PC-3 (cell line): ENCODE results near the gene CNTNAP5. TPM values are rescaled to one million over a fixed set of nuclear protein-coding genes. Genes with fewer than 3 reads are reported as not detected.

ENCODE experiments used
- ATAC-seq: fragments of 200-7000 bp; cut with Tn5 transposase; 2 replicates; pipeline ENCODE4 v1.9.1; 2020; ENCODE audit warnings: mild to moderate bottlenecking, moderate library complexity
- BruUV-seq: library from RNA; stranded (reverse); fragments of 400-500 nt; replicated peaks from 2 replicates; lab custom pipeline; 2021; lab: Mats Ljungman, UMichigan
- CTCF ChIA-PET: fragments of 300-600 bp; sonication (Branson Sonifier 250); formaldehyde crosslinking; loops from one replicate; lab custom pipeline; 2022; ENCODE audit warnings: antibody characterized with exemption; lab: Charles Lee
- POLR2A ChIA-PET: fragments of 300-600 bp; sonication (Branson Sonifier 250); formaldehyde crosslinking; loops from one replicate; lab custom pipeline; 2022; ENCODE audit warnings: antibody characterized with exemption; ENCODE audit not compliant: unreplicated experiment; lab: Charles Lee
- DNase-seq: peaks from one replicate; pipeline ENCODE4 v3.0.0-alpha.2; 2015
- H2AFZ ChIP-seq: fragments of 300-600 bp; sonication (generic); 2 replicates; pipeline ENCODE4 v1.6.0; 2016; ENCODE audit warnings: antibody characterized with exemption, low read length
- H3F3A ChIP-seq: fragments of 300-600 bp; sonication (generic); one replicate; pipeline ENCODE4 v1.6.0; 2017; ENCODE audit warnings: antibody characterized with exemption, low read length, control low read depth, mild to moderate bottlenecking; ENCODE audit not compliant: unreplicated experiment
- H3K27ac ChIP-seq: fragments of 300-600 bp; sonication (generic); 2 replicates; pipeline ENCODE4 v1.5.1; 2016; ENCODE audit warnings: mild to moderate bottlenecking, low read length
- H3K27me3 ChIP-seq: fragments of 300-600 bp; sonication (generic); 2 replicates; pipeline ENCODE4 v1.6.1; 2016; ENCODE audit warnings: low read length, mixed read lengths
- H3K36me3 ChIP-seq: fragments of 300-600 bp; sonication (generic); 2 replicates; pipeline ENCODE4 v1.6.1; 2016; ENCODE audit warnings: low read depth, mixed run types, low read length, mixed read lengths
- H3K4me1 ChIP-seq: fragments of 300-600 bp; sonication (generic); 2 replicates; pipeline ENCODE4 v1.5.1; 2016; ENCODE audit warnings: low read length; ENCODE audit not compliant: insufficient read depth
- H3K4me2 ChIP-seq: fragments of 300-600 bp; sonication (generic); 2 replicates; pipeline ENCODE4 v1.6.0; 2016; ENCODE audit warnings: low read length
- H3K4me3 ChIP-seq: fragments of 300-600 bp; sonication (generic); 2 replicates; pipeline ENCODE4 v1.5.1; 2016; ENCODE audit warnings: mild to moderate bottlenecking, low read length, mixed read lengths
- H3K79me2 ChIP-seq: fragments of 300-600 bp; sonication (generic); 2 replicates; pipeline ENCODE4 v1.6.1; 2017; ENCODE audit warnings: low read length, mixed read lengths
- H3K9ac ChIP-seq: fragments of 300-600 bp; sonication (generic); 2 replicates; pipeline ENCODE4 v1.6.0; 2016; ENCODE audit warnings: mild to moderate bottlenecking, low read length
- H3K9me2 ChIP-seq: fragments of 300-600 bp; sonication (generic); replicated peaks from 2 replicates; pipeline ENCODE4 v1.6.1; 2016; ENCODE audit warnings: mixed run types, low read length, mixed read lengths
- H3K9me3 ChIP-seq: fragments of 300-600 bp; sonication (generic); 2 replicates; pipeline ENCODE4 v1.6.1; 2016; ENCODE audit warnings: low read length, mixed read lengths
- H4K20me1 ChIP-seq: fragments of 300-600 bp; sonication (generic); 2 replicates; pipeline ENCODE4 v1.6.1; 2016; ENCODE audit warnings: low read length, mixed read lengths
- EZH2 ChIP-seq: fragments of 300-600 bp; sonication (generic); IDR thresholded peaks from one replicate; pipeline ENCODE4 v1.6.1; 2017; ENCODE audit warnings: antibody characterized with exemption, mild to moderate bottlenecking, low read length; ENCODE audit not compliant: unreplicated experiment
- EZH2phosphoT487 ChIP-seq: fragments of 300-600 bp; sonication (generic); IDR thresholded peaks from 2 replicates; pipeline ENCODE4 v1.6.1; 2018; ENCODE audit warnings: mild to moderate bottlenecking, antibody characterized with exemption, low read length, borderline replicate concordance
- intact Hi-C: fragments of 100-400 bp; cut with micrococcal nuclease; formaldehyde crosslinking; loops from 2 replicates; pipeline ENCODE4 v1.9.0; 2023
- total RNA-seq: library from RNA; depleted of rRNA; stranded (reverse); fragments of >200 nt; gene quantifications from 2 replicates; pipeline ENCODE4 v1.2.3, GENCODE V29; 2014
- TF ChIP-seq, protein P1 (sequence below): fragments of 300-600 bp; sonication (generic); conservative IDR thresholded peaks from 2 replicates; pipeline ENCODE4 v1.5.1; 2017; ENCODE audit warnings: antibody characterized with exemption, low read depth, mild to moderate bottlenecking, low read length

Gene CNTNAP5
- total RNA-seq, 1 experiment from 2014 or later = not detected

GRCh38 chr2:124814968-124815745 is 790.1 kb downstream of the CNTNAP5 start:
- H2AFZ ChIP-seq = no peak overlapping the region
- intact Hi-C loops = no loop called here
- H3K27me3 ChIP-seq = peaks cover 4% of the 10 kb centered on the region; the same call in 1 of the 2 replicates
- H3K9me2 ChIP-seq = no peaks in the 10 kb centered on the region
- no peaks in the 10 kb centered on the region for H3K4me1 ChIP-seq
- no peaks in the 10 kb centered on the region for H3K79me2 ChIP-seq
- DNase-seq (no peak), ATAC-seq (no peak)
- BruUV-seq = no TSS peak
- H3K4me2 ChIP-seq = no peak overlapping the region
- CTCF ChIA-PET = no interaction called here
- H4K20me1 ChIP-seq = no peaks in the 10 kb centered on the region
- TF ChIP-seq EZH2 (no peak), EZH2phosphoT487 (no peak)
- TF ChIP-seq, protein P1, sequence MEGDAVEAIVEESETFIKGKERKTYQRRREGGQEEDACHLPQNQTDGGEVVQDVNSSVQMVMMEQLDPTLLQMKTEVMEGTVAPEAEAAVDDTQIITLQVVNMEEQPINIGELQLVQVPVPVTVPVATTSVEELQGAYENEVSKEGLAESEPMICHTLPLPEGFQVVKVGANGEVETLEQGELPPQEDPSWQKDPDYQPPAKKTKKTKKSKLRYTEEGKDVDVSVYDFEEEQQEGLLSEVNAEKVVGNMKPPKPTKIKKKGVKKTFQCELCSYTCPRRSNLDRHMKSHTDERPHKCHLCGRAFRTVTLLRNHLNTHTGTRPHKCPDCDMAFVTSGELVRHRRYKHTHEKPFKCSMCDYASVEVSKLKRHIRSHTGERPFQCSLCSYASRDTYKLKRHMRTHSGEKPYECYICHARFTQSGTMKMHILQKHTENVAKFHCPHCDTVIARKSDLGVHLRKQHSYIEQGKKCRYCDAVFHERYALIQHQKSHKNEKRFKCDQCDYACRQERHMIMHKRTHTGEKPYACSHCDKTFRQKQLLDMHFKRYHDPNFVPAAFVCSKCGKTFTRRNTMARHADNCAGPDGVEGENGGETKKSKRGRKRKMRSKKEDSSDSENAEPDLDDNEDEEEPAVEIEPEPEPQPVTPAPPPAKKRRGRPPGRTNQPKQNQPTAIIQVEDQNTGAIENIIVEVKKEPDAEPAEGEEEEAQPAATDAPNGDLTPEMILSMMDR = no peak
- no peak overlapping the region for H3K4me3 ChIP-seq
- H3K9ac ChIP-seq = no peak overlapping the region
- H3F3A ChIP-seq = no peaks in the 10 kb centered on the region
- POLR2A ChIA-PET = no interaction called here
- H3K27ac ChIP-seq = no peak overlapping the region
- no peaks in the 10 kb centered on the region for H3K9me3 ChIP-seq
- H3K36me3 ChIP-seq = no peaks in the 10 kb centered on the region

DNA sequence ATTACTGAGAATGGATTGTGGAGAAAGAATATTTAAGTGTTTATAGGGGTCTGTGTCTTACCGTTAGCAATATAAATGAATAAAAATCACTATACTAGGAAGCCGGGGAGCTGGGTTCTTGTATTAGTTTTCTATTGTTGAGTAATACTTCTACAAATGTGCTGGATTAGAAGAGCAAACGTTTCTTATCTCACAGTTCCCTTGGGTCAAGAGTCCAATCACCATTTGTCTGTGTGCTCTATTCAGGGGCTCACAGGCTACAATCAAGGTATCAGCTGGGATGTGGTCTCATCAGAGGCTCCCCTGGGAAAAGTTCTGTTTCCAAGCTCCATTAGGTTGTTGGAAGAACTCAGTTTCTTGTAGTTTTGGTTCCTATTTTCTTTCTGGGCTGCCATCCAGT is 790.9 kb downstream of the CNTNAP5 start:
- Histone ChIP-seq H3K36me3 (no peaks in the 10 kb centered on the region), H3K9me2 (no peaks in the 10 kb centered on the region), H3K27ac (no peak overlapping the region), H3K4me2 (no peak overlapping the region), H3K79me2 (no peaks in the 10 kb centered on the region), H3K4me1 (no peaks in the 10 kb centered on the region), H4K20me1 (no peaks in the 10 kb centered on the region), H2AFZ (no peak overlapping the region), H3K4me3 (no peak overlapping the region), H3K9ac (no peak overlapping the region), H3K27me3 (peaks cover 4% of the 10 kb centered on the region; the same call in 1 of the 2 replicates), H3K9me3 (no peaks in the 10 kb centered on the region), H3F3A (no peaks in the 10 kb centered on the region)
- ATAC-seq (no peak), DNase-seq (no peak)
- TF ChIP-seq, protein P1 = no peak
- TF ChIP-seq EZH2 (no peak), EZH2phosphoT487 (no peak)
- CTCF ChIA-PET = no interaction called here
- POLR2A ChIA-PET = no interaction called here
- intact Hi-C loops = no loop called here
- BruUV-seq = no TSS peak

GRCh38 chr2:124822516-124822915 is 797.4 kb downstream of the CNTNAP5 start:
- CTCF ChIA-PET = no interaction called here

More at GRCh38 chr2:124822516-124822915, 797.4 kb downstream of the CNTNAP5 start:
- no peaks in the 10 kb centered on the region for H3K4me1 ChIP-seq
- H2AFZ ChIP-seq = no peak overlapping the region
- H3K9me3 ChIP-seq = peaks cover 4% of the 10 kb centered on the region; the same call in 1 of the 2 replicates
- ATAC-seq (no peak), DNase-seq (peak; percentile 2)
- no peaks in the 10 kb centered on the region for H3K9me2 ChIP-seq
- intact Hi-C loops = no loop called here
- no peak overlapping the region for H3K27ac ChIP-seq
- no peak overlapping the region for H3K4me3 ChIP-seq
- POLR2A ChIA-PET = no interaction called here
- H3F3A ChIP-seq = no peaks in the 10 kb centered on the region
- no peak overlapping the region for H3K4me2 ChIP-seq
- H3K79me2 ChIP-seq = no peaks in the 10 kb centered on the region
- H3K36me3 ChIP-seq = no peaks in the 10 kb centered on the region
- H4K20me1 ChIP-seq = no peaks in the 10 kb centered on the region
- TF ChIP-seq, protein P1 = no peak
- no peak for TF ChIP-seq EZH2
- no peak for TF ChIP-seq EZH2phosphoT487
- H3K9ac ChIP-seq = no peak overlapping the region
- BruUV-seq = no TSS peak
- no peaks in the 10 kb centered on the region for H3K27me3 ChIP-seq
